ENCODE results near the gene ANKMY2. TPM values are rescaled to one million over a fixed set of nuclear protein-coding genes. Genes with fewer than 3 reads are reported as not detected.

Gene ANKMY2
- total RNA-seq, 1 experiment from 2014 or later = 29.1 TPM

DNA sequence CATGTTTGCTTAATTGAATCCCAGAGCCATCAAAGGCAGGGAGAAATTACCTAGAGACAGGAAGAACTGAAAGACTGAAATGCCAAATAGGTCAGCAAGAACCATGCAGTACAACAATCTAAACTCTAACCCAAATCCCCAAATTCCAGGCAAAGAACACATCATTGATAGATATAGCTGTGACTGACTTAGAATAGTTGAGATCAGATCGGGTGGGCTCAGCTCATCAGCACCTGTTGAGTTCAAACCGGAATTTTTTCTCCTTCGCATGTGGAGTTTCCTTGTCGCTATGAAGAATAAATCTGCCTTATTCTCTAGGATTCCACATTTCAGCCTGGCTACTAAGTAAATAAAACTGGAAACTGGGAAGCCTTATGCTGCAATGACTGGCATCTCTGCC lies 1.4 kb downstream of the ANKMY2 start:
- DNase-seq (ENCODE audit: low read depth, low spot score) = no peak
- in situ Hi-C loops (cut with HindIII; ENCODE audit: low pct_unique_long_range_greater_than_20kb, low sequenced_read_pairs) = no loop called here

DNA sequence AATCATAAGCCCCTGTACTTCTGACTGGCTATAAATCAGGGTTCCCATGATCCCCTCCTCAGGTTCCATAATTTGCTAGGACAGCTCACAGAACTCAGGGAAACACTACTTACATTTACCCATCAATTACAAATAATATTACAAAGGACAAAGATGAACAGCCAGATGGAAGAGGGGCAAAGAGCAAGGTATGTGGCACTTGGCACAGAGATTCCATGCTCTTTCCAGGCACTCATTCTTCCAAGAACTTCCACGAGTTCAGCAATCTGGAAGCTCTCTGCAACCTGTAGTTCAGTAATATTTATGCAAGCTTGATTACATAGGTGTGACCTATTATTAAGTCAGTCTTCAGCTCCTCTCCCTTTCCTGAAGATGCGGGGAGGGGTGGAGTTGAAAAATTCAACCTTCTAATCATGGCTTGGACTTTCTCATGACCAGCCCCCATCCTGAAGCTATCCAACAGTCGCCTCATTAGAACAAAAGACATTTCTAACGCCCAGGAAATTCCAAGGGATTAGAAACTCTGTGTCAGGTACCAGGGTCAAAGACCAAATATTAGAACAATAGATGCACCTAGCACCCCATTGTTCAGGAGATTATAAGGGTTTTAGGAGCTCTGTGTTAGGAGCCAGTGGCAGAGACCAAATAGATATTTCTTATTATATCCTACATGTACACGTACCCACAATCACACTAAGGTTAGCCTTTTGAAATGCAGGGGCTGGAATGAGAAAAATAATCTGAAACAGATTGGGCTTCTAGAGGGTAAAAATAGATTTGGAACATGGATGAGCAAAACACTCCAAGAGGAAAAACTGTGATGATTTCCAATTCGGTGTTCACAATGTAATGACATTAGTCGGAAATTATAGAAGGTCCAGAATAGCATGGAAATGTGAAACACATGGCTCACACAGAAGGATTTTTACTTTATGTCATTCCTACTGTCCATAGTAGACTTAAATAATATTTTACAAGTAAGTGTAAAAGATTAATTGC lies 7.0 kb downstream of the ANKMY2 start:
- no peak for DNase-seq (ENCODE audit: low read depth, low spot score)
- in situ Hi-C loops (cut with HindIII; ENCODE audit: low pct_unique_long_range_greater_than_20kb, low sequenced_read_pairs) = no loop called here

DNA sequence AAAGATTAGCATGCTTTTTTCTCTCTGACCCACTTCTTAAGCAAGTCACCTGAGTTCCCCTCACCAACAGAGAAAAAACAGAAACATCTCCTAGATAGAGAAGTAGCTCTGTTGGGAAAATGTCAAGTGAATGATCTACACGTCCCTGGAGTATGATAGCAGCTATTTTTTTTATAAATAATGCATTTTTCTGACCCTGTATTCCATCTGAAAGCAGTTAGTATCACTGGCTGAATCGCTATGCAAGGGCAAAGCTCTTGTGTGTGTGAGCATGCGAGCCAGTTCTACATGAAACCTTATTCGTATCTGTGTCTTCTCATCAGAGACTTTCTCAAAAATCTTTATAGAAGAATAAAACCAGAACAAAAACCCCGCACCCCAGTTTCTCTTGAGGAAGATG lies 8.2 kb downstream of the ANKMY2 start:
- in situ Hi-C loops (cut with HindIII; ENCODE audit: low pct_unique_long_range_greater_than_20kb, low sequenced_read_pairs) = no loop called here
- DNase-seq (ENCODE audit: low read depth, low spot score) = no peak

GRCh38 chr7:16636555-16637101 lies 8.9 kb downstream of the ANKMY2 start:
- in situ Hi-C loops (cut with HindIII; ENCODE audit: low pct_unique_long_range_greater_than_20kb, low sequenced_read_pairs) = no loop called here
- no peak for DNase-seq (ENCODE audit: low read depth, low spot score)

DNA sequence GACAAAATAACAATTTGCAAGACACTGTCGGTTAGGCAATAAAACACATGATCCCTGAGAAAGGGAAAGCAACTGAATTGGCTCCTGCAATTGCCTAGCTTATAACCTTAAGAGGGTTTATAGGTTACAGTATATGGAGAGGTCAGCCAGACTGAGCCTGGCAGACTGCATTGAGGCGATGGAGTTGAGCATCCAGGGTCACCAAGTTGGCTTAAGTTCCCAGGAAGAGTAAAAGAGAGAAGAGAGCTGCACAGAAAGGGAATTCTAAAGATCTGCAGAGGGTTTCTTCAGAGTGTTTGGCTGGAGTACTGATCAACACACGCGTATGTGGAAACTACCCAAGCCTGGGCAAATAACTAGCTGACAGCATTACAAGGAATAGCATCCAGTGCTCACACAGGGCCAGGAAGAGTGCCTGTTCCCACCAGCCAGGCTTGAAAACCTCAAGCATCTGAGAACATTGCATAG lies 11.2 kb downstream of the ANKMY2 start:
- in situ Hi-C loops (cut with HindIII; ENCODE audit: low pct_unique_long_range_greater_than_20kb, low sequenced_read_pairs) = no loop called here
- no peak for DNase-seq (ENCODE audit: low read depth, low spot score)

DNA sequence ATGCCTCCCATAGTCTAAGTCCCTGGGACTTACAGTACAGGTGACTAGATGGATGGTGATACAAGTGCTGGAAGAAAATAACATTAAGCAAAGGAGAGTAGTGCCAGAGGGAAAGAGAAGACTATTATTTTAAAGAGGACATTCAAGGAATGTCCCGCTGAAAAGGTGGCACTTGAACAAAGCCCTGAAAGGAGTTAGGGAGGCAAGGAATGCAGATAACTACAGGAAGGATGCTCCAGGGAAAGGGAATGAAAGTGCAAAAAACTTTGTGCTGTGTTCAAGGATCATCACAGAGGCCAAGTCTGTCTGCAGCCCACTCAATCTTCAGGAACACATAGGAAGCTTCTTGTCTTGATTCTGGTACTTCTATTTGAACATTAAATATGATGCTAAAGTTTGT lies 14.9 kb downstream of the ANKMY2 start:
- in situ Hi-C loops (cut with HindIII; ENCODE audit: low pct_unique_long_range_greater_than_20kb, low sequenced_read_pairs) = no loop called here
- no peak for DNase-seq (ENCODE audit: low read depth, low spot score)

- DNase-seq (ENCODE audit: low read depth, low spot score) = no peak
- in situ Hi-C loops (cut with HindIII; ENCODE audit: low pct_unique_long_range_greater_than_20kb, low sequenced_read_pairs) = no loop called here
Measured at GRCh38 chr7:16627236-16627635, 18.3 kb downstream of the ANKMY2 start.

GRCh38 chr7:16626388-16626787 lies 19.2 kb downstream of the ANKMY2 start:
- no peak for DNase-seq (ENCODE audit: low read depth, low spot score)
- in situ Hi-C loops (cut with HindIII; ENCODE audit: low pct_unique_long_range_greater_than_20kb, low sequenced_read_pairs) = no loop called here

DNA sequence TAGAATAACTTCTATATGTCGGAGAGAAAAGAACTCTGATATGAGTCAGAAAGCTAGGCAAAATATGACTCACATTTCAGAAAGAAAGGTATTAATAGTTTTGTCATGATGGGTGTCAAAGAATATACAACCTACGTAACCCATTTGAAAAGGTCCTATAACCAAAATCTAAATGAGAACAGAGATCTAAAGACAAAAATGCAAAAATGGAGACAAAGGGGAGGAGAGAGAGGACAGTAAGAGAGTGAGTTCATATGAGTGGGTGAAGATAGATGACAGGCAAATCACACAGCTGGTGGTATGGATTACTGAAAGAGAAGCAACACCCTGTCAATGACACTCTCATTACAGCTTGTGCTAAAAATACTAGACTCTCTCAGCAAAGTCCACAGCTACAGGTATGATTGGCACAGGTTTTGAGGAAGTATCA lies 25.6 kb downstream of the ANKMY2 start:
- in situ Hi-C loops (cut with HindIII; ENCODE audit: low pct_unique_long_range_greater_than_20kb, low sequenced_read_pairs) = no loop called here
- DNase-seq (ENCODE audit: low read depth, low spot score) = no peak

DNA sequence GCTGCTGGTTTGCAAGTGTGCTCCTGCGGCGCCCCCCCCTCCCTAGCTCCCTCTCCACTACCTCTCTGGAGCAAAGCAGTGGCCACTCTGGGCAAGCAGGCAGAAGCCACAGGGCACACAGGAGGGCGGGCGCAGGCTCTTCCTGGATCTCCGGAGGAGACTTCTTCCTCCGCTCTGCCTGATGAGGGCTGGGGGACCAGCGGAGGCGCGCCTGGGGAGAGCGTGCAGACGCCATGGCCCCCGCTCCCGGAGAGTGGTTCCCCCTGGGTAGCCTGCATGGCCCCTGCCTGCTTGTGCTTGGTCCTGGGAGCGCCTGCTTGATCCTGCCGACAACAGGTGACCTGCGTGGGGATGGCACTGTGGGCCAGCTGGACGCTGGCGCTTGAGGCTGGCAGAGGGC lies 29.0 kb downstream of the ANKMY2 start:
- in situ Hi-C loops (cut with HindIII; ENCODE audit: low pct_unique_long_range_greater_than_20kb, low sequenced_read_pairs) = no loop called here
- DNase-seq (ENCODE audit: low read depth, low spot score) = no peak

DNA sequence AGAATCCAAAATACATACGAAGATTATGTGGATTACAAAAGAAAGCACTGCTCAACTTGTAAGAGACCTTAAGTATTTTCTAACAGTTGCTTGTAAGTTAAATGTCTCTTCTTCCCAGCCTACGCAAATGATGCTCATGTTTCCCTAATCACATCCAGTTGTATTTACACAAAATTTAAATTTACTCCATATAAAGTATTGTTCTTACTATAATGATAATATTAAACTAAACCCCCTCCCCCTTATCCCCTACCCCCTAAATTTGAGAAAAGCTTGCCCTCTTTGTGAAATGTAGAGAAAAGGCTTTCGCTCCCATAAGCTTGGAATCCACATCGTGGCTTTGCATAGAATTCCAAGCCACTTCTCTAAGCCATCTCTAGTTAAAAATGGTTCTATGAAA lies 29.4 kb downstream of the ANKMY2 start:
- no peak for DNase-seq (ENCODE audit: low read depth, low spot score)
- in situ Hi-C loops (cut with HindIII; ENCODE audit: low pct_unique_long_range_greater_than_20kb, low sequenced_read_pairs) = no loop called here

DNA sequence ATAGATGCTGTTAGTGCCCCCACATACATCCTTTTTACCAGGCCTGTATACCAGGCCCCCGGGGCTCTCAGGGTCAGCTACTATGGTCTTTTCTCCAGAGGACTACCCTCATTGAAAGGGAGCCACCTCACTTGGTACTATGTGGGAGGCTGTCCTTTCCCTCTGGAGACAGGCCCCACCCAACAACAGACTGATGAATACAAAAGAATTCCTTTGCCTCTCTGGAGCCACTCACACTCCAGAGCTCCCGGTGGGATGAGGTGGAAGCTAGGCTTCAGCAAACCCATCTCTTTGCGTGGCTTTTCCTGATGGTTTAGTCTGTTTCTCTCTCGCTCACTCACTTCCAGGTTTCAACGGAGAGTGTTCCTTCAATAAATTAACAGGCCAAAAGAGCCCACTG lies 30.3 kb downstream of the ANKMY2 start:
- DNase-seq (ENCODE audit: low read depth, low spot score) = no peak
- in situ Hi-C loops (cut with HindIII; ENCODE audit: low pct_unique_long_range_greater_than_20kb, low sequenced_read_pairs) = no loop called here

- no peak for DNase-seq (ENCODE audit: low read depth, low spot score)
- in situ Hi-C loops (cut with HindIII; ENCODE audit: low pct_unique_long_range_greater_than_20kb, low sequenced_read_pairs) = no loop called here
Measured at GRCh38 chr7:16611711-16612110, 33.8 kb downstream of the ANKMY2 start.

- in situ Hi-C loops (cut with HindIII; ENCODE audit: low pct_unique_long_range_greater_than_20kb, low sequenced_read_pairs) = no loop called here
Measured at GRCh38 chr7:16609842-16610450, 35.6 kb downstream of the ANKMY2 start.

GRCh38 chr7:16606704-16607103 lies 38.9 kb downstream of the ANKMY2 start:
- in situ Hi-C loops (cut with HindIII; ENCODE audit: low pct_unique_long_range_greater_than_20kb, low sequenced_read_pairs) = no loop called here
- no peak for DNase-seq (ENCODE audit: low read depth, low spot score)

More at GRCh38 chr7:16609842-16610450, 35.6 kb downstream of the ANKMY2 start:
- DNase-seq (ENCODE audit: low read depth, low spot score) = no peak

- in situ Hi-C loops (cut with HindIII; ENCODE audit: low pct_unique_long_range_greater_than_20kb, low sequenced_read_pairs) = no loop called here
- DNase-seq (ENCODE audit: low read depth, low spot score) = peak; percentile 59
Measured at GRCh38 chr7:16604054-16604453, 41.5 kb downstream of the ANKMY2 start.

GRCh38 chr7:16603633-16604032 lies 41.9 kb downstream of the ANKMY2 start:
- DNase-seq (ENCODE audit: low read depth, low spot score) = no peak
- in situ Hi-C loops (cut with HindIII; ENCODE audit: low pct_unique_long_range_greater_than_20kb, low sequenced_read_pairs) = no loop called here

GRCh38 chr7:16599860-16600259 lies 45.7 kb downstream of the ANKMY2 start:
- in situ Hi-C loops (cut with HindIII; ENCODE audit: low pct_unique_long_range_greater_than_20kb, low sequenced_read_pairs) = no loop called here

More at GRCh38 chr7:16599860-16600259, 45.7 kb downstream of the ANKMY2 start:
- DNase-seq (ENCODE audit: low read depth, low spot score) = no peak
